ENCODE data around the gene CIDEB. TPM values are rescaled to one million over a fixed set of nuclear protein-coding genes. Genes with fewer than 3 reads are reported as not detected.
A peak's percentile ranks its signal among the peaks of the same experiment; 100 is the strongest.

Gene CIDEB
- total RNA-seq, 2 donors from 2014 or later: 6.4 to 6.9 TPM

- intact Hi-C loops (cut with DNase I): no loop called here
- ATAC-seq (no peak), DNase-seq (no peak)
Observed at GRCh38 chr14:24278424-24278823, 29.4 kb downstream of the CIDEB start.

- intact Hi-C loops (cut with DNase I): no loop called here
- peak in 1 of 2 donors; percentile 2 for ATAC-seq
- DNase-seq: no peak
Observed at GRCh38 chr14:24277606-24278321, 30.0 kb downstream of the CIDEB start.

- ATAC-seq: no peak
- DNase-seq: no peak
- intact Hi-C loops (cut with DNase I): no loop called here
Observed at GRCh38 chr14:24277071-24277470, 30.7 kb downstream of the CIDEB start.

- intact Hi-C loops (cut with DNase I): no loop called here
- no peak for DNase-seq
- ATAC-seq: peak in 1 of 2 donors; percentile 46
Observed at GRCh38 chr14:24274101-24274543, 33.7 kb downstream of the CIDEB start.

GRCh38 chr14:24273422-24273998 lies 34.3 kb downstream of the CIDEB start:
- no peak for ATAC-seq
- intact Hi-C loops (cut with DNase I): no loop called here
- DNase-seq: no peak

GRCh38 chr14:24272467-24272866 lies 35.3 kb downstream of the CIDEB start:
- peak in 1 of 2 donors; percentile 18 for ATAC-seq
- intact Hi-C loops (cut with DNase I): no loop called here
- DNase-seq: no peak

- intact Hi-C loops (cut with DNase I): no loop called here
- DNase-seq (no peak), ATAC-seq (no peak)
Observed at GRCh38 chr14:24271834-24272263, 35.9 kb downstream of the CIDEB start.

- peak; percentile 88 for DNase-seq
- intact Hi-C loops (cut with DNase I): no loop called here
- peak; percentile 91 to 98 for ATAC-seq
Observed at GRCh38 chr14:24271134-24271833, 36.5 kb downstream of the CIDEB start, which contains the start of gene RABGGTA. Gene RABGGTA (minus strand): TSS chr14:24271597. CDS start chr14:24271115, 482 bp downstream.

GRCh38 chr14:24270537-24271133 lies 37.1 kb downstream of the CIDEB start:
- ATAC-seq (no peak), DNase-seq (no peak)
- intact Hi-C loops (cut with DNase I): no loop called here

GRCh38 chr14:24269910-24270536 lies 37.8 kb downstream of the CIDEB start:
- ATAC-seq: no peak
- intact Hi-C loops (cut with DNase I): no loop called here
- no peak for DNase-seq

- ATAC-seq: no peak
- DNase-seq: no peak
- intact Hi-C loops (cut with DNase I): no loop called here
Observed at GRCh38 chr14:24269368-24269767, 38.4 kb downstream of the CIDEB start.

- DNase-seq (peak; percentile 10), ATAC-seq (no peak)
- intact Hi-C loops (cut with DNase I): no loop called here
Observed at GRCh38 chr14:24268225-24268624, 39.6 kb downstream of the CIDEB start.

GRCh38 chr14:24267516-24267915 lies 40.3 kb downstream of the CIDEB start:
- intact Hi-C loops (cut with DNase I): no loop called here

GRCh38 chr14:24266344-24267244 lies 41.2 kb downstream of the CIDEB start:
- ATAC-seq (no peak), DNase-seq (peak; percentile 7)
- intact Hi-C loops (cut with DNase I): no loop called here

More at GRCh38 chr14:24267516-24267915, 40.3 kb downstream of the CIDEB start:
- ATAC-seq (no peak), DNase-seq (peak; percentile 10)

- ATAC-seq (peak; percentile 38 to 49), DNase-seq (peak; percentile 26)
- intact Hi-C loops (cut with DNase I): no loop called here
Observed at GRCh38 chr14:24264298-24264697, 43.5 kb downstream of the CIDEB start.

- no peak for ATAC-seq
- intact Hi-C loops (cut with DNase I): no loop called here
Observed at GRCh38 chr14:24263848-24264247, 43.9 kb downstream of the CIDEB start.

GRCh38 chr14:24262821-24263733 lies 44.7 kb downstream of the CIDEB start, which contains the start of gene TGM1:
Gene TGM1 (minus strand): TSS chr14:24263177. CDS start chr14:24262352, 825 bp downstream.
- intact Hi-C loops (cut with DNase I): no loop called here
- DNase-seq: peak; percentile 19
- ATAC-seq: peak; percentile 27 to 29

More at GRCh38 chr14:24263848-24264247, 43.9 kb downstream of the CIDEB start:
- peak; percentile 9 for DNase-seq
